Subcutaneous adipose tissue (tissue), 4 donors: ENCODE data around the gene PLXNA2. TPM values are rescaled to one million over a fixed set of nuclear protein-coding genes. Genes with fewer than 3 reads are reported as not detected.

ENCODE experiments used
- total RNA-seq, 4 donors: library from RNA; depleted of rRNA; stranded (reverse); fragments of >200 nt; gene quantifications; one replicate each; pipeline ENCODE4 v1.1.0, GENCODE V29; 2016
- TF ChIP-seq, protein P1 (sequence below): fragments of 450-650 bp; IDR thresholded peaks from one replicate; pipeline ENCODE4 v1.5.1; 2016; ENCODE audit warnings: low read depth, mild to moderate bottlenecking, control low read depth, antibody characterized with exemption, moderate library complexity

PLXNA2 gene
- total RNA-seq, 4 donors from 2014 or later, result 6.8 to 37.5 (median 14.3) TPM

- TF ChIP-seq, protein P1, sequence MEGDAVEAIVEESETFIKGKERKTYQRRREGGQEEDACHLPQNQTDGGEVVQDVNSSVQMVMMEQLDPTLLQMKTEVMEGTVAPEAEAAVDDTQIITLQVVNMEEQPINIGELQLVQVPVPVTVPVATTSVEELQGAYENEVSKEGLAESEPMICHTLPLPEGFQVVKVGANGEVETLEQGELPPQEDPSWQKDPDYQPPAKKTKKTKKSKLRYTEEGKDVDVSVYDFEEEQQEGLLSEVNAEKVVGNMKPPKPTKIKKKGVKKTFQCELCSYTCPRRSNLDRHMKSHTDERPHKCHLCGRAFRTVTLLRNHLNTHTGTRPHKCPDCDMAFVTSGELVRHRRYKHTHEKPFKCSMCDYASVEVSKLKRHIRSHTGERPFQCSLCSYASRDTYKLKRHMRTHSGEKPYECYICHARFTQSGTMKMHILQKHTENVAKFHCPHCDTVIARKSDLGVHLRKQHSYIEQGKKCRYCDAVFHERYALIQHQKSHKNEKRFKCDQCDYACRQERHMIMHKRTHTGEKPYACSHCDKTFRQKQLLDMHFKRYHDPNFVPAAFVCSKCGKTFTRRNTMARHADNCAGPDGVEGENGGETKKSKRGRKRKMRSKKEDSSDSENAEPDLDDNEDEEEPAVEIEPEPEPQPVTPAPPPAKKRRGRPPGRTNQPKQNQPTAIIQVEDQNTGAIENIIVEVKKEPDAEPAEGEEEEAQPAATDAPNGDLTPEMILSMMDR, result no peak
Observed at GRCh38 chr1:208189716-208190115, 54.5 kb downstream of the PLXNA2 start.

DNA sequence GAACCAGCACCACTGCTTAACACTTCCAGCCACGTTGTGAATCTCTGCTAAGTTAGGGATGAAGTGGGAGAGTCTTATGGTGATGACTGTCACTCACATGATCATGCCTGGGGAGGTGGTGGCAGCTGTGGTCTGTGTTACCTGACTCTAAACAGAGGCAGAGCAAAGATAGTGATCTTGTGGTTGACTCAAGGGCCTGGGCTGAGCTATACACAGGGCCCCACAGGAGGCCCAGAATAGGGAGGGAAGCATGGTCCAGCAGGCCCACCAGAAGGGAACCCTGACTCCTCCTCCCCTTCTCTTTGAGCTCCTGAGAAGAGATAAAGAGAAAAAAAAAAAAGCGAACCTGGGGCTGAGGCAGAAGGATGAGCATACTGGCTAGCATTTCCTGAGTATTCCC is 55.0 kb downstream of the PLXNA2 start:
- TF ChIP-seq, protein P1, result no peak

- TF ChIP-seq, protein P1, result no peak
Observed at GRCh38 chr1:208188607-208189006, 55.6 kb downstream of the PLXNA2 start.

GRCh38 chr1:208187499-208188041 is 56.6 kb downstream of the PLXNA2 start:
- TF ChIP-seq, protein P1, result no peak

- TF ChIP-seq, protein P1, result no peak
Observed at GRCh38 chr1:208185801-208186231, 58.4 kb downstream of the PLXNA2 start.

DNA sequence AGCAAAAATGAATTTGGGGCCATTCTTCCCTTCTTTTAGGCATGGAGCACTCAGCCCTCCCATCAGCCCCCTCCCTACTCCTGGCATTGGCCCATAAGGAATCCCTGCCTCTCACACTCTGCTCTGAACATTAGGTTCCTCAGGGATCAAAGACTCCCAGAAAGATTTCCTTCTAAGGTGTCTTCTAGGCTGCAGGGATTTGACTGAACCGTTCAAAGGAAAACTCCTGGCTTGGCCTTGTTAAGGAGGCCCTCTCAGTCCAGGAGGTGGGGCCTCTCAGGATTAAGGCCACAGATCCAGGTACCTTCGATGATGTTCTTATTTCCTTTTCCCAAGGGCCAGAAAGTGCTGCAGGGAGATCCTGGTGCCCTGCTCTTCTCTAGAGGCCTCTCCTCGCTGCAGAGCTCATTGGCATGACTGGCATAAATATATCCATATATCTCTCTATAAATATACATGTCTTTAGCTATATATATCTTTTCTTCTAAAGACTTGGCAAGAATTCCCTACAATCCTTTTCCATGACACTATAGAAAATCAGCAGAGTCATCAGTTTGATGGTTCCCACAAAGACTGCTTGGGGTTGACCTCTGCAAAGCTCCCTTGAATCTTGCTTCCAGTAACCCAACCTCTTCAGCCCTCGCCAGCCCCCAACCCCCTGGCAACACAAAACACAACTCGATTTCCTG is 59.1 kb downstream of the PLXNA2 start:
- TF ChIP-seq, protein P1, result no peak

DNA sequence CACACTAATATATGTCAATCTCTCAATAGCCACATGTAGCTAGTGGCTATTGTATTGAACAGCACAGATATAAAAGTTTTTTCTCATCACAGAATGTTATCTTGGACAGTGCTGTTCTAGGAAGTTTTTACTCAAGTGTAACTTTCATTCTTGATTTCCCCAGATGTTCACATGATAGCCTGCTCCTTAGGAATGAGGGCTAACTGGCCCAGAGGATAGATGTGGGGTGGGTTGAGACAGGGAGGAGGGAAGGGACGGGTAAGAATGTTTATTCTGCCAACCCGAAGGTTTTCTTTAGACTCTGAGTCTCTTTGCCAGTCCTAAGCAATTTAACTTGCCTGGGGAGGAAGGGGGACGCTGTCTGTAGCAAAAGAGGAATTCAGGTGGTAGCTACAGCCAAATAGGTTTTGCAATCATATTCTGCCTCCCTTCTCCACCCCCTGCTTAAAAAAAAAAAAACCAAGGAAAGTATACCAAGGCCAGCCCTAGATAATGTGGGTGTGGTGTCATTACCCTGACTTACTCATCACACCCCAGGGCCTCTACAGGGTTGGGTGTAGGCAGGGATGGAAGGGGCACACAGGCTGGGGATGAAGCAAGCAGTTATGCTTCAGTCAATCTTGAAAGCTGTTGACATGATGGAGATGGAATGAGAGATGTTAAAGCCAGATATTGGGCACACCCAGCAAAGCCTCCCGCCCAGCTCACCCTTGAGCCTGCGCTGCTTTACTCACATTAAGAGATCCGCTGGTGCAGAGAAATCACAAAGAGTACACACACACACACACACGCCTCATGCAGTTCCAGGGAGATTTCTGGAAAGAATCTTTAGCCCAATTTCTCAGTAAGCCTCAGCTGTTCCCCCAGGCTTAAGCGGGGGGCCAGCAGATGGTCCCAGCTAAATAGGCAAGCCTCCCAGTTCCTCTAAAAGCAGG is 59.9 kb downstream of the PLXNA2 start:
- TF ChIP-seq, protein P1, result no peak
